ENCODE results near the gene NOL7.

DNA sequence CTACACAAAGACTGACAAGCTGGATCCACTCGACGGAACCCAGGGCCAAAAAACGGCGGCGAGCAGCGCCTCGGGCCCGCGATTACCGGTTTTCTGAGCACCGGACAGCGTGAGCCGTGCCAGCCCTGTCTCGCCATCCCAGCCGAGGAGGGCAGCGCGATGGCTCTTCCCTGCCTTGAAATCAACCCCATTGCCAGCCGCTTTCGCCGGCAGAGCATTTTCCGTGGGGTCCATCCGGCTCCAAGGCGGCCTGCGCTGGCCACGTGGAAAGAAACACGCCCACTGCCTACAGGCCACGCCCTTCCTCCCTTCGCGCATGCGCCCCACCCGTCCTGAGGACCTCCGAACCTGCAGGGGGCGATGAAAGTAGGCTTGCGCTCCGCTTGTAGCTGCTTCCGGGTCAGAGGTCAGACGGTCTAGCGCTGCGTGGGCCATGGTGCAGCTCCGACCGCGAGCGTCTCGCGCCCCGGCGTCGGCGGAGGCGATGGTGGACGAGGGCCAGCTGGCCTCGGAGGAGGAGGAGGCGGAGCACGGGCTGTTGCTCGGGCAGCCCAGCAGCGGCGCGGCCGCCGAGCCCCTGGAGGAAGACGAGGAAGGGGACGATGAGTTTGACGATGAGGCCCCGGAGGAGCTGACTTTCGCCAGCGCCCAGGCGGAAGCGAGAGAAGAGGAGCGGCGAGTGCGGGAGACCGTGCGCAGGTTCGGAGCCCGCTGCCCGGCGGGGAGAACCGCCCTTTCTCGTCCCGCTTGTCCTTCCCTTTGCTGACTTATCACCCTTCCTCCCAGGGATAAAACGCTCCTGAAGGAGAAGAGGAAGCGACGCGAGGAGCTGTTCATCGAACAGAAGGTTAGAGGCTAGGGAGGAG is at the start of gene NOL7:
- TF ChIP-seq, protein P1, sequence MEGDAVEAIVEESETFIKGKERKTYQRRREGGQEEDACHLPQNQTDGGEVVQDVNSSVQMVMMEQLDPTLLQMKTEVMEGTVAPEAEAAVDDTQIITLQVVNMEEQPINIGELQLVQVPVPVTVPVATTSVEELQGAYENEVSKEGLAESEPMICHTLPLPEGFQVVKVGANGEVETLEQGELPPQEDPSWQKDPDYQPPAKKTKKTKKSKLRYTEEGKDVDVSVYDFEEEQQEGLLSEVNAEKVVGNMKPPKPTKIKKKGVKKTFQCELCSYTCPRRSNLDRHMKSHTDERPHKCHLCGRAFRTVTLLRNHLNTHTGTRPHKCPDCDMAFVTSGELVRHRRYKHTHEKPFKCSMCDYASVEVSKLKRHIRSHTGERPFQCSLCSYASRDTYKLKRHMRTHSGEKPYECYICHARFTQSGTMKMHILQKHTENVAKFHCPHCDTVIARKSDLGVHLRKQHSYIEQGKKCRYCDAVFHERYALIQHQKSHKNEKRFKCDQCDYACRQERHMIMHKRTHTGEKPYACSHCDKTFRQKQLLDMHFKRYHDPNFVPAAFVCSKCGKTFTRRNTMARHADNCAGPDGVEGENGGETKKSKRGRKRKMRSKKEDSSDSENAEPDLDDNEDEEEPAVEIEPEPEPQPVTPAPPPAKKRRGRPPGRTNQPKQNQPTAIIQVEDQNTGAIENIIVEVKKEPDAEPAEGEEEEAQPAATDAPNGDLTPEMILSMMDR (IDR thresholded peaks at IDR 0.05 in 4 of 5, conservative IDR thresholded peaks at IDR 0.05 in 1 of 5) = peak; percentile 88 to 93 (median 92)
- TF ChIP-seq POLR2A (IDR thresholded peaks at IDR 0.05) = peak; percentile 67 to 73

Data from gastrocnemius medialis (tissue), 4 donors.